ENCODE data around the gene TMEM106B.
"Not testable (repeated sequence)": the region's sequence is repeated elsewhere in the genome, so short reads cannot be mapped to it uniquely, and the experiment has no call there.

The TMEM106B gene

GRCh38 chr7:12211054-12211710, at the start of gene TMEM106B:
TSS of gene TMEM106B (plus strand) at chr7:12211294. CDS start at chr7:12214811, 3,517 bp downstream.
- peaks cover 18% of the 10 kb centered on the region for H4K20me1 ChIP-seq (ENCODE audit: insufficient read depth, low read length, poor library complexity, severe bottlenecking)
- peak within 1 kb of the TSS; percentile 77 for H3K9ac ChIP-seq (ENCODE audit: low read depth, low read length, poor library complexity, severe bottlenecking)
- peaks cover 32% of the 10 kb centered on the region for H3K79me2 ChIP-seq (ENCODE audit: insufficient read depth, low read length)
- peaks cover 31% of the 10 kb centered on the region for H3K4me1 ChIP-seq (ENCODE audit: insufficient read depth, low read length, poor library complexity, severe bottlenecking)
- no peaks in the 10 kb centered on the region for H3K9me3 ChIP-seq (ENCODE audit: insufficient read depth, low read depth, low read length)
- TF ChIP-seq EZH2phosphoT487 (IDR thresholded peaks at IDR 0.05; ENCODE audit: borderline replicate concordance), result no peak
- peak; percentile 30 for TF ChIP-seq CTCF (conservative IDR thresholded peaks at IDR 0.05; ENCODE audit: low read length)
- H3K9me2 ChIP-seq (replicated peaks; ENCODE audit: low read depth, low read length), result no peaks in the 10 kb centered on the region
- peak within 1 kb of the TSS; percentile 85 for H3K4me3 ChIP-seq (ENCODE audit: low read length, poor library complexity, severe bottlenecking)
- H3F3A ChIP-seq (ENCODE audit: low read depth), result no peaks in the 10 kb centered on the region
- H2AFZ ChIP-seq (ENCODE audit: low read length), result peak within 1 kb of the TSS; percentile 96
- H3K27me3 ChIP-seq (ENCODE audit: insufficient read depth, low read length, poor library complexity, severe bottlenecking), result peaks cover 25% of the 10 kb centered on the region
- H3K36me3 ChIP-seq (ENCODE audit: insufficient read depth, low read length), result no peaks in the 10 kb centered on the region
- H3K4me2 ChIP-seq (ENCODE audit: low read depth, low read length, poor library complexity, severe bottlenecking), result peak within 1 kb of the TSS; percentile 99

DNA sequence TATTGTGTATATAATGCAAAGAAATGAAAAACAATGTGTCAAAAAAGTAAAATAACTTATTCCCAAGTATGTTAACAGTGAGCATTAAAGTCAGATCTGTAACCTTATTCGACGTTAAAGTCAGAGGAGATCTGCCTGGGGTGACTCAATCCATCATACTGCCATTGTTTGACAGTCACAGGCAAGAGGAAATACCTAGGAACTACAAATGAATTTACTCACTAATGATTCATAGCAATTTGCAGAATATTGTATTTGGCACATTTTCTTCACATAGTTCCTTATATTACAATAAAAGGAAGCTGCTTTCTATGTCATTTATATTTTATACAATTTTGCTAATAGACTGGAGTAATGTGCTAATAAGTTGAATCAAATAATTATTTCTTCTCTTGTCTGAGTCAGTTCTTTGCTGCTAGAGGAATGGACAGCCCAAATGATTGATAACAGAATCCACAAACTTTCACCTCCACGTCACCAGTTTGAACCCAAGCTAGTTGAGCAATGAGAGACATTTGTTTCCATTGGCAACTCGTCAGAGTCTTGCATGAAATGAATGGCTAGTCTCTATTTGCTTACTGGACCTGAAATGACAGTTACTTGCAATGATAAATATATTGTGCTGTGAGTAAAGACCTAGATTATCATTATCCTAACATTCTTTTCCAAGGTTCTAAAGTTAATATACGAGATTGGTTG, 48.5 kb upstream of the TMEM106B start:
- Histone ChIP-seq H3K27me3 (ENCODE audit: insufficient read depth, low read length, poor library complexity, severe bottlenecking) (no peaks in the 10 kb centered on the region), H4K20me1 (ENCODE audit: insufficient read depth, low read length, poor library complexity, severe bottlenecking) (no peaks in the 10 kb centered on the region), H2AFZ (ENCODE audit: low read length) (no peak overlapping the region), H3K4me1 (ENCODE audit: insufficient read depth, low read length, poor library complexity, severe bottlenecking) (no peaks in the 10 kb centered on the region), H3K79me2 (ENCODE audit: insufficient read depth, low read length) (no peaks in the 10 kb centered on the region), H3K9me2 (replicated peaks; ENCODE audit: low read depth, low read length) (no peaks in the 10 kb centered on the region), H3K4me2 (ENCODE audit: low read depth, low read length, poor library complexity, severe bottlenecking) (no peak overlapping the region), H3K9ac (ENCODE audit: low read depth, low read length, poor library complexity, severe bottlenecking) (no peak overlapping the region), H3K4me3 (ENCODE audit: low read length, poor library complexity, severe bottlenecking) (no peak overlapping the region), H3F3A (ENCODE audit: low read depth) (no peaks in the 10 kb centered on the region), H3K36me3 (ENCODE audit: insufficient read depth, low read length) (no peaks in the 10 kb centered on the region), H3K9me3 (ENCODE audit: insufficient read depth, low read depth, low read length) (no peaks in the 10 kb centered on the region)
- TF ChIP-seq CTCF (conservative IDR thresholded peaks at IDR 0.05; ENCODE audit: low read length), result no peak
- TF ChIP-seq EZH2phosphoT487 (IDR thresholded peaks at IDR 0.05; ENCODE audit: borderline replicate concordance), result no peak

DNA sequence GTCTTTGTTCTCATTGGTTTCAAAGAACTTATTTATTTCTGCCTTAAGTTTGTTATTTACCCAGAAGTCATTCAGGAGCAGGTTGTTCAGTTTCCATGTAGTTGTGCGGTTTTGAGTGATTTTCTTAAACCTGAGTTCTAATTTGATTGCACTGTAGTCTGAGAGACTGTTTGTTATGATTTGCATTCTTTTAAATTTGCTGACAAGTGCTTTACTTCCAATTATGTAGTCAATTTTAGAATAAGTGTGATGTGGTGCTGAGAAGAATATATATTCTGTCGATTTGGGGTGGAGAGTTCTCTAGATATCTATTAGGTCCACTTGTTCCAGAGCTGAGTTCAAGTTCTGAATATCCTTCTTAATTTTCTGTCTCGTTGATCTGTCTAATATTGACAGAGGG, 43.0 kb upstream of the TMEM106B start:
- not testable (repeated sequence) for H3K4me2 ChIP-seq (ENCODE audit: low read depth, low read length, poor library complexity, severe bottlenecking); H4K20me1 ChIP-seq (ENCODE audit: insufficient read depth, low read length, poor library complexity, severe bottlenecking); H2AFZ ChIP-seq (ENCODE audit: low read length); H3K4me1 ChIP-seq (ENCODE audit: insufficient read depth, low read length, poor library complexity, severe bottlenecking); H3K79me2 ChIP-seq (ENCODE audit: insufficient read depth, low read length); H3K27me3 ChIP-seq (ENCODE audit: insufficient read depth, low read length, poor library complexity, severe bottlenecking); H3K4me3 ChIP-seq (ENCODE audit: low read length, poor library complexity, severe bottlenecking); H3K9me3 ChIP-seq (ENCODE audit: insufficient read depth, low read depth, low read length); H3K9me2 ChIP-seq (replicated peaks; ENCODE audit: low read depth, low read length); H3K36me3 ChIP-seq (ENCODE audit: insufficient read depth, low read length); H3K9ac ChIP-seq (ENCODE audit: low read depth, low read length, poor library complexity, severe bottlenecking); H3F3A ChIP-seq (ENCODE audit: low read depth)

DNA sequence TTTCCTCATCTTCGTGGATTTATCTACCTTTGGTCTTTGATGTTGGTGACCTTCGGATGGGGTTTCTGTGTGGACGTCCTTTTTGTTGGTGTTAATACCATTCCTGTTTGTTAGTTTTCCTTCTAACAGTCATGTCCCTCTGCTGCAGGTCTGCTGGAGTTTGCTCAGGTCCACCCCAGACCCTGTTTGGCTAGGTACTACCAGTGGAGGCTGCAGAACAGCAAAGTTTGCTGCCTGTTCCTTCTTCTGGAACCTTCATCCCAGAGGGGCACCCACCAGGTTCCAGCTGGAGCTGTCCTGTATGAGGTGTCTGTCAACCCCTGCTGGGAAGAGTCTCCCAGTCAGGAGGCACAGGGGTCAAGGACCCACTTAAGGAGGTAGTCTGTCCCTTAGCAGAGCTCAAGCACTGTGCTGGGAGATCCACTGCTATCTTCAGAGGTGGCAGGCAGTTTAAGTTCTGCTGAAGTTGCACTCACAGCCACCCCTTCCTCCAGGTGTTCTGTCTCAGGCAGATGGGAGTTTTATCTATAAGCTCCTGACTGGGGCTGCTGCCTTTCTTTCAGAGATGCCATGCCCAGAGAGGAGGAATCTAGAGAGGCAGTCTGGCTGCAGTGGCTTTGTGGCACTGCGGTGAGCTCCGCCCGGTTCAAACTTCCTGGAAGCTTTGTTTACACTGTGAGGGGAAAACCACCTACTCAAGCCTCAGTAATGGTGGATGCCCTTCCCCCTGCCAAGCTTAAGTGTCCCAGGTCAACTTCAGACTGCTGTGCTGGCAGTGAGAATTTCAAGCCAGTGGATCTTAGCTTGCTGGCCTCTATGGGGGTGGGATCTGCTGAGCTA, 40.9 kb upstream of the TMEM106B start:
- not testable (repeated sequence) for H3K27me3 ChIP-seq (ENCODE audit: insufficient read depth, low read length, poor library complexity, severe bottlenecking); H3K4me3 ChIP-seq (ENCODE audit: low read length, poor library complexity, severe bottlenecking); H3K4me1 ChIP-seq (ENCODE audit: insufficient read depth, low read length, poor library complexity, severe bottlenecking); H3K9ac ChIP-seq (ENCODE audit: low read depth, low read length, poor library complexity, severe bottlenecking); H3F3A ChIP-seq (ENCODE audit: low read depth); H3K79me2 ChIP-seq (ENCODE audit: insufficient read depth, low read length); H3K9me3 ChIP-seq (ENCODE audit: insufficient read depth, low read depth, low read length); H3K4me2 ChIP-seq (ENCODE audit: low read depth, low read length, poor library complexity, severe bottlenecking); H2AFZ ChIP-seq (ENCODE audit: low read length); H3K36me3 ChIP-seq (ENCODE audit: insufficient read depth, low read length); H3K9me2 ChIP-seq (replicated peaks; ENCODE audit: low read depth, low read length); H4K20me1 ChIP-seq (ENCODE audit: insufficient read depth, low read length, poor library complexity, severe bottlenecking)

All from Loucy (cell line).